Natural killer cell treated with Interleukin-12 subunit alpha and Interleukin-12 subunit beta and Interleukin-15 and Interleukin-18, amount 100 ng/mL, for 72 hours (primary cell): ENCODE data around the gene PTGDS. TPM values are rescaled to one million over a fixed set of nuclear protein-coding genes. Genes with fewer than 3 reads are reported as not detected.

Experiments
- ATAC-seq, 2 donors: fragments of 150-1000 bp; cut with Tn5 transposase in 1 of 2; sonication (Bioruptor Pico), chemical (Tn5 transposase) in 1 of 2; 2 replicates each; pipeline ENCODE4 v1.10.0; 2021
- DNase-seq: peaks from one replicate; pipeline ENCODE4 v3.0.0; 2022; ENCODE audit warnings: low spot score
- H3K27ac Mint-ChIP-seq, 2 donors: 1 replicate in 1 of 2; 2 replicates in 1 of 2; pipeline ENCODE4 v1.8.0; 2022; ENCODE audit warnings: mixed read lengths in 2 of 2, mild to moderate bottlenecking in 1 of 2, moderate library complexity in 1 of 2
- H3K27me3 Mint-ChIP-seq, 2 donors: 1 replicate in 1 of 2; 2 replicates in 1 of 2; pipeline ENCODE4 v1.8.0; 2022; ENCODE audit warnings: mixed read lengths in 2 of 2
- H3K36me3 Mint-ChIP-seq: one replicate; pipeline ENCODE4 v1.8.0; 2022; ENCODE audit warnings: mixed read lengths
- H3K4me1 Mint-ChIP-seq, 2 donors: 1 replicate in 1 of 2; 2 replicates in 1 of 2; pipeline ENCODE4 v1.8.0; 2022; ENCODE audit warnings: low read depth in 2 of 2, mixed read lengths in 2 of 2, mild to moderate bottlenecking in 1 of 2
- H3K4me3 Mint-ChIP-seq: one replicate; pipeline ENCODE4 v1.8.0; 2022; ENCODE audit warnings: mixed read lengths
- H3K9me3 Mint-ChIP-seq: 2 replicates; pipeline ENCODE4 v1.8.0; 2022; ENCODE audit warnings: mixed read lengths
- total RNA-seq, 2 donors: library from RNA; stranded (reverse); gene quantifications; one replicate each; pipeline ENCODE4 v1.2.3, GENCODE V29; 2022

Gene PTGDS
- total RNA-seq, 2 donors from 2014 or later: 1.7 to 4.4 TPM

- Mint-ChIP-seq H3K36me3 (no peaks in the 10 kb centered on the region), H3K27ac (peak overlapping the region; percentile 91 to 94), H3K27me3 (no peaks in the 10 kb centered on the region), H3K4me3 (peak overlapping the region; percentile 85), H3K4me1 (peaks cover 43 to 52% of the 10 kb centered on the region in 2 donors), H3K9me3 (no peaks in the 10 kb centered on the region)
- DNase-seq (peak; percentile 93), ATAC-seq (peak; percentile 47 to 62)
Measured at GRCh38 chr9:137030538-137031527, 53.5 kb downstream of the PTGDS start.

Other genes with a start within 250 kb of the PTGDS start
- gene LCN10, start 234.6 kb upstream of the PTGDS start, total RNA-seq: under 1 TPM; 0.21 to 0.45 TPM
- not detected for gene LCN6, start 229.0 kb upstream of the PTGDS start, total RNA-seq
- not detected for gene LCN8, start 219.3 kb upstream of the PTGDS start, total RNA-seq
- gene LCN15, start 213.0 kb upstream of the PTGDS start, total RNA-seq: not detected
- 10 to 100 TPM; 31.9 to 50.5 TPM for gene TMEM141, start 186.2 kb upstream of the PTGDS start, total RNA-seq
- under 1 TPM; 0.38 to 0.45 TPM for gene CCDC183, start 181.2 kb upstream of the PTGDS start, total RNA-seq
- 100 to 1,000 TPM in 1 of 2 donors, 10 to 100 TPM in 1; 74.1 to 151 TPM for gene RABL6, start 169.6 kb upstream of the PTGDS start, total RNA-seq
- 10 to 100 TPM in 1 of 2 donors, 1 to 10 TPM in 1; 7.8 to 11.2 TPM for gene AJM1, start 135.0 kb upstream of the PTGDS start, total RNA-seq
- 100 to 1,000 TPM in 1 of 2 donors, 10 to 100 TPM in 1; 71.5 to 108 TPM for gene PHPT1, start 128.1 kb upstream of the PTGDS start, total RNA-seq
- gene MAMDC4, start 125.2 kb upstream of the PTGDS start, total RNA-seq: 10 to 100 TPM; 16.0 to 17.2 TPM
- gene EDF1, start 111.2 kb upstream of the PTGDS start, total RNA-seq: 100 to 1,000 TPM; 299 to 453 TPM
- 100 to 1,000 TPM in 1 of 2 donors, 10 to 100 TPM in 1; 55.7 to 107 TPM for gene TRAF2, start 91.0 kb upstream of the PTGDS start, total RNA-seq
- 100 to 1,000 TPM; 102 to 155 TPM for gene FBXW5, start 32.8 kb upstream of the PTGDS start, total RNA-seq
- 1 to 10 TPM; 2.4 to 2.5 TPM for gene C8G, start 32.3 kb upstream of the PTGDS start, total RNA-seq
- gene LCN12, start 25.2 kb upstream of the PTGDS start, total RNA-seq: 1 to 10 TPM; 2.0 to 2.2 TPM
- under 1 TPM in 1 of 2 donors, not detected in 1; 0.21 TPM for gene LCNL1, start 5.5 kb downstream of the PTGDS start, total RNA-seq
- 100 to 1,000 TPM in 1 of 2 donors, 10 to 100 TPM in 1; 64.0 to 118 TPM for gene PAXX, start 14.9 kb downstream of the PTGDS start, total RNA-seq
- 10 to 100 TPM in 1 of 2 donors, 1 to 10 TPM in 1; 4.3 to 38.2 TPM for gene CLIC3, start 19.1 kb downstream of the PTGDS start, total RNA-seq
- 100 to 1,000 TPM in 1 of 2 donors, 10 to 100 TPM in 1; 77.6 to 109 TPM for gene ABCA2, start 50.7 kb downstream of the PTGDS start, total RNA-seq
- gene FUT7, start 54.6 kb downstream of the PTGDS start, total RNA-seq: 10 to 100 TPM; 10.0 to 17.8 TPM
- 10 to 100 TPM; 11.2 to 41.7 TPM for gene NPDC1, start 68.7 kb downstream of the PTGDS start, total RNA-seq
- gene ENTPD2, start 76.6 kb downstream of the PTGDS start, total RNA-seq: not detected
- 10 to 100 TPM in 1 of 2 donors, 1 to 10 TPM in 1; 9.5 to 20.8 TPM for gene SAPCD2, start 93.1 kb downstream of the PTGDS start, total RNA-seq
- 10 to 100 TPM; 19.9 to 22.0 TPM for gene UAP1L1, start 100.0 kb downstream of the PTGDS start, total RNA-seq
- 10 to 100 TPM; 34.1 to 55.8 TPM for gene MAN1B1, start 109.5 kb downstream of the PTGDS start, total RNA-seq
- gene DPP7, start 137.2 kb downstream of the PTGDS start, total RNA-seq: 100 to 1,000 TPM; 188 to 310 TPM
- under 1 TPM in 1 of 2 donors, not detected in 1; 0.11 TPM for gene GRIN1, start 161.7 kb downstream of the PTGDS start, total RNA-seq
- gene LRRC26, start 192.5 kb downstream of the PTGDS start, total RNA-seq: not detected
- not detected for gene TMEM210, start 194.6 kb downstream of the PTGDS start, total RNA-seq
- gene ANAPC2, start 211.1 kb downstream of the PTGDS start, total RNA-seq: 10 to 100 TPM; 75.5 to 98.1 TPM
- gene SSNA1, start 211.2 kb downstream of the PTGDS start, total RNA-seq: 10 to 100 TPM; 78.3 to 91.4 TPM
- gene TPRN, start 223.2 kb downstream of the PTGDS start, total RNA-seq: 10 to 100 TPM in 1 of 2 donors, 1 to 10 TPM in 1; 9.0 to 19.1 TPM
- gene TMEM203, start 228.1 kb downstream of the PTGDS start, total RNA-seq: 10 to 100 TPM; 25.0 to 43.9 TPM
- 10 to 100 TPM; 33.0 to 81.9 TPM for gene NDOR1, start 228.2 kb downstream of the PTGDS start, total RNA-seq
- 1 to 10 TPM; 1.4 to 1.9 TPM for gene RNF208, start 244.7 kb downstream of the PTGDS start, total RNA-seq
- gene CYSRT1, start 247.7 kb downstream of the PTGDS start, total RNA-seq: under 1 TPM; 0.29 to 0.33 TPM
- not detected for gene RNF224, start 250.0 kb downstream of the PTGDS start, total RNA-seq